Measurements from ENCODE around the gene RNF8.

- TF ChIP-seq POLR2A (IDR thresholded peaks at IDR 0.05; ENCODE audit: low read depth, low read length) (no peak), CTCF (IDR thresholded peaks at IDR 0.05; ENCODE audit: extremely low read depth in 1 of 2, insufficient read depth in 1 of 2, low read depth in 1 of 2, low read length in 2 of 2) (no peak), GATA2 (IDR thresholded peaks at IDR 0.05; ENCODE audit: insufficient read depth, insufficient read length, low read depth, low read length) (no peak), EZH2 (IDR thresholded peaks at IDR 0.05; ENCODE audit: borderline replicate concordance, low read depth, low read length, severe bottlenecking) (no peak), JUN (IDR thresholded peaks at IDR 0.05; ENCODE audit: borderline replicate concordance, insufficient read depth, insufficient read length, low read depth) (no peak), POLR2AphosphoS5 (IDR thresholded peaks at IDR 0.05; ENCODE audit: insufficient read depth, low read depth, low read length) (no peak), MAX (IDR thresholded peaks at IDR 0.05; ENCODE audit: insufficient read depth, insufficient read length) (no peak)
Measured at GRCh38 chr6:37311741-37312473, 41.9 kb upstream of the RNF8 start.
